GM18861 (cell line): ENCODE data around the gene CCDC197.

Experiments used
- ATAC-seq: cut with Tn5 transposase; IDR thresholded peaks from one replicate; pipeline ENCODE4 v1.9.1; 2021; ENCODE audit not compliant: unreplicated experiment

Gene CCDC197

GRCh38 chr14:93977171-93977570 lies 19.9 kb upstream of the CCDC197 start:
- ATAC-seq, result no peak

- peak; percentile 63 for ATAC-seq
Measured at GRCh38 chr14:93977790-93978581, 19.1 kb upstream of the CCDC197 start.

- ATAC-seq, result no peak
Measured at GRCh38 chr14:93978735-93979134, 18.4 kb upstream of the CCDC197 start.

- ATAC-seq, result no peak
Measured at GRCh38 chr14:93980456-93981201, 16.5 kb upstream of the CCDC197 start.

GRCh38 chr14:93981316-93982229 lies 15.5 kb upstream of the CCDC197 start:
- ATAC-seq, result no peak

- ATAC-seq, result no peak
Measured at GRCh38 chr14:93982230-93983007, 14.7 kb upstream of the CCDC197 start.

GRCh38 chr14:93984070-93984469 lies 13.0 kb upstream of the CCDC197 start:
- ATAC-seq, result no peak

GRCh38 chr14:93984987-93985410 lies 12.1 kb upstream of the CCDC197 start:
- ATAC-seq, result no peak

GRCh38 chr14:93986955-93987354 lies 10.1 kb upstream of the CCDC197 start:
- ATAC-seq, result no peak

- no peak for ATAC-seq
Measured at GRCh38 chr14:93987376-93987775, 9.7 kb upstream of the CCDC197 start.

GRCh38 chr14:93987815-93988476 lies 9.2 kb upstream of the CCDC197 start:
- no peak for ATAC-seq

- no peak for ATAC-seq
Measured at GRCh38 chr14:93989939-93990338, 7.2 kb upstream of the CCDC197 start.

- no peak for ATAC-seq
Measured at GRCh38 chr14:93991212-93991611, 5.9 kb upstream of the CCDC197 start.

- no peak for ATAC-seq
Measured at GRCh38 chr14:93991649-93992048, 5.5 kb upstream of the CCDC197 start.

GRCh38 chr14:93993382-93993781 lies 3.7 kb upstream of the CCDC197 start:
- ATAC-seq, result no peak

GRCh38 chr14:93994919-93995682 lies 2.0 kb upstream of the CCDC197 start:
- no peak for ATAC-seq

- ATAC-seq, result no peak
Measured at GRCh38 chr14:93996130-93996695, 888 bp upstream of the CCDC197 start.

- no peak for ATAC-seq
Measured at GRCh38 chr14:93997916-93998870, 1.1 kb downstream of the CCDC197 start.
